HG02870 (cell line): ENCODE data around the gene LHX5.

Source experiments
- ATAC-seq: cut with Tn5 transposase; IDR thresholded peaks from one replicate; pipeline ENCODE4 v1.9.1; 2021; ENCODE audit warnings: mild to moderate bottlenecking, moderate library complexity; ENCODE audit not compliant: unreplicated experiment

The LHX5 gene

DNA sequence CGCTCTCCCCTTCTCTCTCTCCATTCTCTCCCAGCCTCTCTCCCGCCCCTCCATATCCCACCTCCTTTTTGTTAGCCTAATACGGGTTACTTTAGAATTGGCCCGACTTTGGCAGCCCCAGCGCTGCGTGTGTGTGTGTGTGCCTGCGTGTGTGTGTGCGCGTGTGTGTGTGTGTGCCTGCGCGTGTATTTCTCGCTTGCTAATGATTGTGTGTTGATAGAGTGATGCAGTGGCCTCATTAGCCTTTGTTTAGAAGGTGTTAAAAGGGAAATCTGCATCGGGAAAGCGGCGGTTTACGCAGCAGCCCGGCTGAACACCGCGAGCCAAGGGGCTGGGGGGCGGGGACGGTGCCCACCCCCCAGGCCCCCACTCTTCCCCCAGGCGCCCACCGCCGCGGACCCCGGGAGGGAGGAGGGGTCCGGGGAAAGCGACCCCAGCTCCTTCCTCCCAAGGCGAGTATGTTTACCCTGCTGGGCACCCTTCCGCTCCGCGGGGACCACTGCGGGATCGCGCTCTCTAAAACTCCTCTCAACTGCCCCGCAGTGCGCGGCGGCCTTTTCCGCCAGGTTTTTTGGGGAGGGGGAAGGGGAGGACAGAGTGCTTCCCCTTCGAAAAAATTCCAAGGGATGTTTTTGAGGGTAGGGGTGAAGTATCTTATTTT lies 6.8 kb upstream of the LHX5 start:
- ATAC-seq = no peak

DNA sequence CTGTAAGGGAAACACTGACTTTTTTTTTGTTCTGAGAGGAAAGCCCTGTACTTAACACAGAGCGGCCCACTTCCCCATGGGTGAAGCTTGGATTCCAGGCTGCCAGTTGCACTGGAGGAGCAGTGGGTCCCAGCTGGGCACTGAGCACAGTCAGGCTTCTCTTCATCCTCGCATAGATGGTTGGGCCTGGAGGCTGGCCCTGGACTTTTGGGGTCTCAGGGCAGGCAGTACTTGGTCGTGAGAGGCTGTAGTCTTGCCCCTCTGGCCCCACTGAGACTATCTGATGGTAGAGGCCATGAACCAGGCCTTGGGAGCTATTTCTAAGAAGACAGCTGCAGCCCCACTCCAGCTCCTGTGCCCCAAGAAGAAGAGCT lies 6.2 kb upstream of the LHX5 start:
- no peak for ATAC-seq

DNA sequence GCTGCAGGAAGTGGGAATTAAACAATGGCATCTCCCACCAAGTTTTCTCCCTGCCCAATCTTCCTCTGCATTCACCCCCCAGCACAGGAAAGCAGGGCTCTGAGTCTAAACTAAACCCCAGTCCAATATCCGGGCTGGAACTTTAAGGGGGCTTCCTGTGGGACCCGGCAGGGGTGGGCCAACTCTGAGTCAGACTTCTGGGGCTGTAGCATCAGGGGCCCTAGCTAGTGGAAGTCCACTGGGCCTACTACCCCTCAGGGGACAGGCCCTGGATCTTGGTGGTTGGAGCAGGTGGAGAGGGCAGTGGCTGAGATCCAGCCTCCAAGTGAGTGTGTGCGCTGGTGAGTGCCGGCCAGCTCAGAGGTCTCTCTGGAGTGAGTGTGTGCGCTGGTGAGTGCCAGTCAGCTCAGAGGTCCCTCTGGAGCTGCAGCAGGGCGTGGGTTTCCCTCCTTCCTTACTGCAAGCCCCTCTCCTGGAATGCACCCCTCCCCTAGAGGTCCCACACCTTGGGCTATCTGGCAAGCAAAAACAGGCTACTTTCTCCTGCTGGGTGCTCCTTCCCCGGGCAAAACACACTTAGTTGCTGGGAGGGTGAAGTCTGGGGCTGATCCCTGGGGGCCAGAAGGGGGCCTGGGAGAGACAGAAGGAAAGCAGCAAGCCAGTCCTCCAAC lies 5.6 kb upstream of the LHX5 start:
- ATAC-seq = no peak

DNA sequence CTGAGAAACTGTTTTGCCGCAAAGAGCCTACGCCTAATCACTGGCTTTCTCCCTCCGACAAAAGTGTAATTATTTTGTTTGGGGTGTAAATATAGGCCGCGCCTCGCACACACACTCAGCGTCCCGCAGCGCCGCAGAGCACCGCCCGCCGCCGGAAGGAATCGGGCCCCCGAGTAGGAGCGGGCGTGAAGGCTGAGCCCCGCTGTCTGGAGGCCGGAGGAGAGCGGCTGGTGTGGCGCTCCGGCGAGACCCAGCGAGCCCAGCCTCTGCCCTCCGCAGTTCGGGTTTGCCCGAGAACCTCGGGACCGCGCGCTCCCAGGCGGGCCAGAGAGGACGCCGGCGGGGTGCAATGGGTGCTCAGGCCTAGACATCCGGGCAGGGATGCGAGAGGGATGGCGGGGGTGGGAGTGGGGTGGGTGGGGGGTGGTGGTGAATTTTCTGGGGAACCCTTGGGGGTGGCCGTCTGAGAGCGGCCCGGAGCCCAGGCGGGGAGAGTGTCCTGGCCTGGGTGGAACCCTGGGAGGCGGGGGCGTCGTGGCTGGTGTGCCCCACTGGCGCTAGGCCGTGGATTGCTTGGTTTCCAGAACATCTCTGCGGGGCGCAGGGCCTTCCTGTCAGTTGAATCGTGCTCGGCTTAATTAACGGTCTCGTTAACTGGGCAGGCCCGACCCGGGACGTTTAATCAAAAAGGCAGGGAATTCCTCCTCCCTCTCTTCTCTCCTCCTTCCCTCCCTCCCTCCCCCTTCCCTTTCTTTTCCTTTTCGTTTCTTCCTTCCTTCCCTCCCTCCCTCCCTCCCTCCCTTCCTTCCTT lies 4.7 kb upstream of the LHX5 start:
- ATAC-seq = no peak

DNA sequence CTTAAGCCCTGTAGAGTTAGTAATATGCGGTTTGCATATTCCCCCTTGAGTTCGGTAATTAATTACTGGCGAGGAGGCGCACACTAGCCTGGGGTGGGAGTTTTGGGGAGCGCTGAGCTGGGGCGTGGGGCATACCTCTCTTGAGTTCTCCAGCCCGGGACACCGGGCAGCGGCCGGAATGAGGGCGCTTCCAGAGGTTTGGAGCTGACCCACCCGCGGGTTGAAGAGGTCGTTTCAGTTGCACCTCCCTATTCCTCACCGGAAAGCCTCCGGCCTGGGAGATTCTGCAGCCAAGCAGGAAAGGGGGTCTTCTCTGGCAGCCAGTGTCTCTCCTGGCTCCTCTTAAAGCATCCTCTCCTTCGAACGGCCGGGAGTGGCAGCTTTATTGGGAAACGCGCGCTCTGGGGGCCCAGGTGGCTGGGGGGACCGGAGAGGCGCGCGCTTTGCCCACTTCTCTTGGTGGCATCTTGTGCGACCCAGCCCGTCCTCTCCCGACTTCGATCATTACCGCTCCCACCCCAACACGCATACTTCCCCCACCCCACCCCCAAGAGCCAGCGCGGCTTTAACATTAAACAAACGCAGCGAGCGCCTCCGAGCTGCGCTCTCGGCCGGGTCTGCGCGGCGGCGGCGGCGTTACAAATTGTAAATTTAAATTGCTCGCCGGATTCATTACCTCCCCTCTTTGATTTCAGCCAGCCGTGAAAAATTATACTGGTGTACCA lies 3.9 kb upstream of the LHX5 start:
- ATAC-seq = no peak

DNA sequence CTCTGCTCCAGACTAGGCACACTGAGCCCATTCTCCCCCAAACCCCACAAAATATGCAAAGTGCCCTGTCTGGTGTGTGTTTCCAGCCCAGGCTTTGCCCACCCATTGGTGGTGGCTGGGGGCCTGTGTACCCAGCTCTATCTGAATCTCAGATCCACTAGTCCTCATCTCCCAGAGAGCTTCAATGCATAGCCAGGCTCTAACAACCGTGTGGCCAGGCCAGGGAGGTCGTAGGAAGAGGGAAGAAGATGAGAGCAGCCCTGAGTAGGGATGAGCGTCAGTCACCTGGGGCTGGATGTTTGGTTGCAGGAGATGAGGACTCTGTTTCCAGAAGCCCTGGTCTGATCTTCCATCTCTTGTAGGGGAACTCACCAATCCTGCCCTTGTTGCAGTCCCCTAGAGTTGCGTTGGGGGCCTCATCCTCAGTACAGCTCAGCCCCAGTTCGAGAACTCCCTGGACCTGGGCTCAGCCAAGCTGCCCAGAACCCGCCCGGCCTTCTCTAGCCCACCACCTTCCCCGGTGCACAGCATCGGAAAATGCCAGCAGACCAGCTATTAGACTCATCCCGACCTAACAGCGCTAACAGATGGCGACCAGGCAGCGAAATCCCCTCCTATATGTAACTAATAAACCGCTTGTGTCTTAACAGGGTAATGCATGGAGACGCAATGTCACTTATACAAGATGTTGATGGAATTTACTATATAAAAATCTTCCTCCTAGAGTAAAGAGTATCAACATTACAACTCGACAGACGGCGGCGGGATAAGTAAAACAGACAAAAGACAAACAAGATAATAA lies 3.2 kb upstream of the LHX5 start:
- ATAC-seq = no peak

DNA sequence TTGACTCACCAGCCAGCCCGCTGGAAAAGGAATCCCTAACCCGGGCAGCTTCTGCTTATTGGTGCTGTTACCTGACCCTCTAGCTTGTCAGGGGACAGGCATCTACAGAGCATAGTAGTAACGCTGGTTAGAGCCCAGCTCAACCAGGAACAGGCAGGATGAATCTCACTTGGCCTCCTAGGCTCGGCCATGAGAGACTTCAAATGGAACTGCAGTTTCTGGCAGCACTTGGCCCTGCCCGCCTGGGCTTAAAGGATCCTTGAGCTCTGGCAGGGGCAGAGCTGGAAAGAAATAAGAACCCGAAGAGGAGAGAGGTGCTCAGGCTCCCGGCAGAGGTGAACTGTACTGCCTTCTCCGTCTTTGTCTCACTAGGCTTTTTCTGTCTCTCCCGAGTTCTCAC lies 2.3 kb upstream of the LHX5 start:
- ATAC-seq = no peak

DNA sequence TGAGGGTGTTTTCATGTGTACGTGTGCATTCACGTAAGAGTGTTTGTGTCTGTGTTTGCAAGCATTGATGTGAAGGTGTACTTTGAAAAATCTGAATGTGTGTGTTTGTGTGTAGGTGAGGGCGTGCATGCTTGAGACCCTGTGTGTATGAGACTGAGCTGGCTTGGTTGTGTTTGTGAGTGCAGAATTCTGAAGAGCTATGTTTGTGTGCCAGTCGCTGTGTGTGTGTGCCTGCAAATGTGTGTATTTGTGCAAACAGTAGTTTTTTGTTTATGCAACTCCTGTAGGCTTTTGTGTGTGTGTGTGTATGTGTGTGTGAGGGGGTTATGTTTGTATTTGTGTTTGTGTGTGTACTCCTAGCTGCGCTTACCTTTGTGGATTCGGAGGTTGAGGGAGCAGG lies 1.7 kb upstream of the LHX5 start:
- ATAC-seq = no peak

DNA sequence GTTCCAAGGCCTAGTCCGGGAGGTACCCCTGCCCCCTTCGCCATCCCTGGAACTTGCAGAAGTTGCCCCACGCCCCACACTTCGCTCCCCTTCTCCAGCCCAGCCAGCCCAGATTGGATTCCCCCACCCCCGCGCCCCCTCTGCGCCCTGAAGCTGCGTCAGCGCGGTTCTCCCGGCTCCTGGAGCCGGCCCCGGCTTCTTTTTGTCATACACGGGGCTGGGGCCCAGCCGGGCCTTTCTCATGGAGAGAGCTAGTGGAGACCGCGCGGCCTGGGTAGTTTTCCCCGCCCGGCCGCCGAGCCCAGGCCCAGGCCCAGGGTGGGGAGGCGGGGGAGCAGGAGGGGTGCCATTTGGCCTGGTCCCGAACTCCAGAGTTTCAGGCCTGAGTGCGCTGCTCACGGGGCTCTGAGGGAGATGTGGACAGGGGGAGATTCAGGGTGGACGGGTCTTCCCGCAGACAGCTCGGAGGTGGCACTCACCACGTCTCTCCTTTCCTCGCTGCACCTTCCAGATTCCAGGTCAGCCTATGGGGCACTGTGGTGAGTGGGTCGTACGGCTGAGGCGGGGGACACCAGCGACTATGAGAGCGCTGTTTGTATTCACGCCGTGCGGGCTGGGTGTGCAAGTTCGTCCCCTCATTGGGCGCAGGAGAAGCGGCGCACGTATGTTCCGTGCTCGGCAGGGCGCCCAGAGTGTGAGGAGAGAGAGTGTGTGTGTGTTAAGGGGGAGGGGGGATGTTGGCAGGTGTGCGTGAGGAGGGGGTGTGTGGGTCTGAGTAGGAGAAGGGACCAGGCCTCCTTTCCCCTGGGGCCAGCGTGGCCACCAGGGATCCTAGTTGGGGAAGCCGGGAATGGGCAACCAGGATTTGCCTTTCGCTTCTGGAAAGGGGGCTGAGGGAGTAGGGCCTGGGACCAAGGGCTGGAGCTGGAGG lies 785 bp upstream of the LHX5 start:
- no peak for ATAC-seq

DNA sequence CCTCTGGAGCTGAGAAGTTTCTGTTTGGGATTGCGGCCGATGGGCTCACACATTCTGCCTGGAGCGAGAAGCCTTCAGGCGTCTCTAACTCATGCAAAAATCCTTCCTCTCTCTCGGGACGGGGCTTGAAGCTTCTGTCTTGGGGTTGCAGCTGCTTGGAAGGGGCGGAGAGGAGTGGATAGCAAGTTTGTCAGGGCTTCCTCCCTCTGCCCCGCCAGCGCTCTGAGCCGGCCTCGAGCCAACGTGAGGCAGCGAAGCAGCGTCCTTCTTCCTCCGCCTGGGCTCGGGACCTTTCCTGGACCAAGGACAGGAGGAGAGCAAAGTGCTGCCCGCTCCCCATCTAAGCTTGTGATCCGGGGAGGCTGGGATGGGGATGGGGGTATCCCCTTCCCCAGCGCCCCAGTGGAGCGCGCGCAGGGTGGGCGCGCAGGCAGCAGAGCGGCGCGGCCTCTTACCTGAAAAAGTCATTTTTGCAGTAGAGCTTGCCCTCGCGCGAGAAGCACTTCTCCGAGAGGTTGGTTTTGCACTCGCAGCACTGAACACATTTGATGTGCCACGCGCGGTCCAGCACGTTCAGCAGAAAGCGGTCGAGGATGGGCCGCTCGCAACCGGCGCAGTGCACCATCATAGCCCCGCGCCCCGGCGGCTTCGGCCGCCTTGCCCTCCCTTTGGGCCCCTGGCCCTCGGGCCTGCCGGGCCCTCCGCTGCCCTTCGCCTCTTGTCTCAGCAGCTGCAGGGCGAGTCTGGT lies 626 bp downstream of the LHX5 start:
- no peak for ATAC-seq

DNA sequence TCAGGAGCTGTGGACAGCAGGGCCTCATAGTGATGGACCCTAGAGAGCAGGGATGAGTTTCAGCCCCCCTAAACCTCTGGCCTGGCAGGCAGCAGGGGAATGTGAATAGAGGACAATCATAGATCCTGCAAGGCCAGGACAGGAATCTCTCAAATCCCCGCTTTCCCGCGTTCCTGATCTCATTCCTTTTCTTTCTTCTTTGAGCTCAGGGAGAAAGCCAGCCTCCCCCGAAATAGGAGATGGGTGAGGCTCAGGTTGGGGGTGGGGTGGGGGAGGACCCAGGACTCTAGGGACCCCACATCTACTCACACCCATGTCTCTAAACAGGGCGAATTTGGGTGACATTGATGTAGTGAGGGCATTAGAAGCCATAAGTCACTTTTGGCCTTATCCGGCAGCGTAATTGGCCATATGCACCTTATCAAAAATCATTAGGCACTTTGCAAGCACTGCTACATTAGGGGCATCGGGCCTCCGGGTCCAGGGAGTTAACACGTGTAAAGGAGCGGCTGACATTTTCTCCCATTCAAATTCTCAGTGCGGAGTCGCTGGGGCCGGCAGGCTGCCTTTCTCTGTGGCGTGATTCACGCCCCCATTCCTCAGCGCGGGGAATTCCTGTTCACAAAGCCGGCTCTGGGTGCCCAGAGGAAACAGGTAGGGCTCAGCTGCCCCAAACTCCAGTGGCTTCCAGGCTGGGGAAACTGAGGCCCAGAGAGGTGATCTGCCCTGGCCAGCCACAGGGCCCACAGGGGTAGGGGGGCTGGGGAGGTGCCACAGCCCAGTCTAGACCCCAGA lies 1.5 kb downstream of the LHX5 start:
- ATAC-seq = no peak

DNA sequence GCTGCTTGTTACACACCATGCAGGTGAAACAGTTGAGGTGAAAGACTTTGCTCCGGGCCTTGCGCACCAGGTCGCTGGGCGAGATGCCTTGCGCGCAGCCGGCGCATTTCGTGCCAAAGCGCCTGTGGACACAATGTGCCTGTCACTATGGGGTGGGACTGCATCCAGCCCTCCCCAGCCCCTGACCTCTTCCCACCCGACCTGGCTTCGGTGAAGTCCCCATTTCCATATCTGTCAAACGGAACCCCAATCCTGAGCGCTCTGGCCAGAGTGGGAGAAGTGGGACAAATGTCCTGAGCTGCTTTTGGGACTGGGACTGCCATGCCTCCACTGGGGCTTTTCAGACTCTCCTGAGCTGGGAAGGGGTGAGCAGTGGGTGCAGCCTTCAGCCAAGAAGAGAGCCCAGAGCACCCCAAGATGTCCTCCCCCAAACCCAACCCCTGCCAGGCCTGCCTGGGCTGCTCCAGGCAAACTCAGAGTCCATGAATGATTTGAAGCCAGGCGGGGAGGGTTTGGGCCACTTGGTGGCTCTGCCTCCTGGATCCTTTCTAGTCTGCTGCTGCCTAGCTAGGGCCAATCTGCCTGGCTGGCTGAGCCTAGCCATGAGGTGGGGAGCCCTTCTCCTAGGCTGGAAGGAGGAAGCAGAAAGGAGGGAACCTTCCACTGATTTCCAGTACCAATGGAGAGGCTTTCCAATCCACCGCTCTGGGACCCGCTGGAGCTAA lies 2.3 kb downstream of the LHX5 start:
- ATAC-seq = no peak

DNA sequence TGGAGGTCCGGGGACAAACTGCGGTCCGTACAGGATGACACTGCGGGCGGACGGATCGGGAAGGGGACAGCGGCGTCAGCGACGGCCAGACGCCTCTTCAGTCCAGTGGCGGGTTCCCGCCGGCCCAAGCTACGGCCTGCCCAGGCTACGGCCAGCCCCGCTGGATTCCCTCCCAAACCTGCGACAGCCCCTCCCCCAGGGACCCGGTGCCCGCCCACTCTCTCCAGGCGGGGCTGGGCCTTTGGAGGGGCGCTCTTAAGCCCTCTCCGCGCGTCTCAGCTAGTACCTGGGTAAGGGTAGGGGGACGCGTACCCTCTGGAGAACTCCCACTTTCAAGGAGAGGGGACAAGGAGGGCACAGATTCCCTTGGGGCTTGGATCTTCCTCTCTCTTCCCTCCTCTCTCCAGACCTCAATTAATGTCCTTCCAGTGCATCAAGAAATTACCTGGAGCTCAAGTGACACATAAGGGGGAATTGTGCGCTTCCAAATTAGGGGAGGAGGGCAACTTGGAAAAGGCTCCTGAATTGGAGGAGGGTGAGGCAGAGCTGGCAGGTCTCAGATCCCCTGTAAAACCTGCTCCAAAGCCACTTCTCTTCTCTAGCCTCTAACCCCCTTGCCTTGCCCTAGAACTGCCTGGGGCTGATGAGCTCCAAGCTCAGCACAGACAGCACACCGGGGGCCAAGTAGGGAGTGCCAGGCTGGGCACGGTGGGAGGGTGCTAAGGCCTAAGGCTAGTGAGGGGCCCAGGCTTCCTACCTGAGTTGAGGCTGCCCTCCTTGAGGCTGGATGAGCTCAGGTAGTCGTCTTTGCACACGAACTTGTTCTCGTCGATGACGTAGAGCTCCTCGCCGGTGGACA lies 3.1 kb downstream of the LHX5 start:
- ATAC-seq = no peak

DNA sequence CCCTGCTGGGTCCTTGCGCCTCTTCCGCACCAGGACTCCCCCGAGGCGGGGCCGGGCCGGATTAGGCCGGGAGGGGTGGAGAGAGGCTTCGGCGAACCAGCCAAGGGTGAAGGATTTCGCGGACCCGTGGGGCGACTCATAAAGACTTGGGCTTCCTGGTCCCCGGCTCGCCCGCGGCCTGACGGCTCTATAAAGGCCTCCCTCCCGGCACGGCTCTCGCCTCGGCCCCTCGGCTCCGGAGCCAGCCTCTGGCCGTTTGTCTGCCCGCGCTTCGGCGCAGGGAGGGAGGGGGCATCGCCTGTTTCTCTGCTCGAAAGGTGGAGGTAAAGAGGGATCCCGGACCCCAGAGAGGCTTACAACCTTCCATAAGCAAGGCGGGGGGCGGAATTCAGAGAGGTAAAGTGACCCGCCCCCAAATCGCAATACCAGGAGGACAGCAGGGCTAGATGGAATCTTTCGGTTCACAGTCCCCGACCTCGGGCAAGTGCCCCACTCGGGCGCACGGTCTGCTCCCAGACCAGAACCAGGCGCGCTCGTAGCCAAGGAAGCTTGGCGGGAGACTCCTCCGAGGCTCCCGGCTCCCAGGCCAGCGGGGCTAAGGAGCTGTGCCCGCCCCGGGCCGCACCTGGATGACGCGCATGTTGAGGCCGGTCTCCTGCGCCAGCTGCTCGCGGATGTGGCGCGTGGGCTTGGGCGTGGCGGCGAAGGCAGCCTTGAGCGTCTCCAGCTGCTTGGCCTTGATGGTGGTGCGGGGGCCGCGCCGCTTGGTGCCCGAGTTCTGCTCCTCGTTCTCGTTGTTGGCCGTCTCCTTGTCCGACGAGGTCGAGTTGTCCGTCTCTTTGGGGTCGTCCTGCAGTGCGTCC lies 3.9 kb downstream of the LHX5 start:
- ATAC-seq = no peak

DNA sequence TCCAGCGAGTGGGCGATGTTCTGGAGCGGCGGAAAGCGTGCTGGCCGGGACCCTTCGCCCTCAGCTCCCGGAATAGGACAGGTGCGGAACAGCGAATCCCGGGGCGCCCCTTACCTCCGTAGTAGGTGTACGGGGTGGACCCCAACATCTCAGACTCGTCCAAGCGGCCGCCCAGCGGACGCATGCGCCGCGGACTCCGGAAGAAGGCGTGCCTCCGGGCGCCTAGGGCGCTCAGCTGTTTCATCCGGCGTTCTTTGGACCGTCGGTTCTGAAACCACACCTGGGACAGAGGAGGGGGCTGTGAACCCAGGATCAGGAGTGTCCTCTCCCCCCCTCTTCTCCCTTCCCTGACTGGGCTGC lies 4.5 kb downstream of the LHX5 start:
- ATAC-seq = no peak
